Right kidney (tissue), 9 donors: ENCODE results near the gene SMC4.
"Not testable (repeated sequence)": the region's sequence is repeated elsewhere in the genome, so short reads cannot be mapped to it uniquely, and the experiment has no call there.

Experiments used
- DNase-seq: peaks from one replicate; pipeline ENCODE4 v3.0.0-alpha.2; 2016
- long read RNA-seq, 8 donors: transcript quantifications; one replicate each; lab custom pipeline, GENCODE V29; 2026

The SMC4 gene
- long read RNA-seq, donor 1, full-length matches to known transcripts = 3 of 3 reads
- long read RNA-seq, donor 1, partial matches to known transcripts = 0 of 3 reads
- long read RNA-seq, donor 1, other reads (novel, unspliced or antisense) = 0 of 3 reads
- long read RNA-seq, donor 2 = 0 reads
- long read RNA-seq, donor 3, partial matches to known transcripts = 0 of 2 reads
- long read RNA-seq, donor 3, other reads (novel, unspliced or antisense) = 0 of 2 reads
- long read RNA-seq, donor 4, full-length matches to known transcripts = 7 of 25 reads
- long read RNA-seq, donor 4, partial matches to known transcripts = 18 of 25 reads
- long read RNA-seq, donor 4, other reads (novel, unspliced or antisense) = 0 of 25 reads
- long read RNA-seq, donor 5, full-length matches to known transcripts = 6 of 21 reads
- long read RNA-seq, donor 5, partial matches to known transcripts = 15 of 21 reads
- long read RNA-seq, donor 5, other reads (novel, unspliced or antisense) = 0 of 21 reads
- long read RNA-seq, donor 6, partial matches to known transcripts = 0 of 5 reads
- long read RNA-seq, donor 6, other reads (novel, unspliced or antisense) = 0 of 5 reads
- long read RNA-seq, donor 7, partial matches to known transcripts = 71 of 79 reads
- long read RNA-seq, donor 7, other reads (novel, unspliced or antisense) = 0 of 79 reads
- long read RNA-seq, donor 8, partial matches to known transcripts = 18 of 20 reads
- long read RNA-seq, donor 8, other reads (novel, unspliced or antisense) = 0 of 20 reads

- peak; percentile 97 for DNase-seq
These were observed at the start of gene SMC4, which contains the start of gene IFT80 for GRCh38 chr3:160399125-160400029. TSS of gene SMC4 (plus strand) at chr3:160399650. CDS start at chr3:160400827, 1,177 bp downstream. TSS of gene IFT80 (minus strand) at chr3:160399225. CDS start at chr3:160384600, 14,625 bp downstream.

GRCh38 chr3:160355826-160356225, 43.6 kb upstream of the SMC4 start:
- DNase-seq = no peak

DNA sequence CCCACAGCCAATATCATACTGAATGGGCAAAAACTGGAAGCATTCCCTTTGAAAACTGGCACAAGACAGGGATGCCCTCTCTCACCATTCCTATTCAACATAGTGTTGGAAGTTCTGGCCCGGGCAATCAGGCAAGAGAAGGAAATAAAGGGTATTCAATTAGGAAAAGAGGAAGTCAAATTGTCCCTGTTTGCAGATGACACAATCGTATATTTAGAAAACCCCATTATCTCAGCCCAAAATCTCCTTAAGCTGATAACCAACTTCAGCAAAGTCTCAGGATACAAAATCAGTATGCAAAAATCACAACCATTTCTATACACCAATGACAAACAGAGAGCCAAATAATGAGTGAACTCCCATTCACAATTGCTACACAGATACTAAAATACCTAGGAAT, 36.6 kb upstream of the SMC4 start:
- DNase-seq = not testable (repeated sequence)

DNA sequence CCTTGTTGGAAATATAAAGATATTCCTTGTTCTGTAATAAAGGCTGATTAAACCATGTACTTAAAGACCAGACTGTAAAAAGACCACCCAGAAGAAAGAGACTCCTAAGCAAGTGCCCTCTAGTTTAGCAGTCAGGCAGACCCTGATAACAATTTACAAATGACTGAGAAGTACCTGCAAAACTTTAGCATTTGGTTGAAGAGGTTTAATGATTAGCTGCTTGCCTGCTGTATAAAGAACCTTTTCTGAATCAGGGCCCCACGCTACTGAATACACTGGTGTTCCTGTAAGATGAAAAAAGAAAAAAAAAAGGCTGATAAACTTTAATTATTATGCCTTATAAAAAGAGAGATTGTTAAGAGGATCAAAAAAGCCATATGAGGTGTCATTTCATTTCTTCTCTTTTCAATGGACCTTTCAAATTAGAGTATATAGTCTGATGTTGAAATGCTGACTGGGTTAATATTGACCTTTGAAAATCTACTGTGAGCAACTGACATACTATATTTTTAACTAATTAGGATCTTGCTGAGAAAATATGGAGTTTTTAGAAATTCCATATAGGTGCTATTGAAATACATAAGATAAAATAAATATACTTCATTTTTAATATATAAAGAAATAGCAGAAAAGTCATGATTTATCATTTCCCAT, 33.5 kb upstream of the SMC4 start:
- DNase-seq = no peak

GRCh38 chr3:160368804-160369203, 30.6 kb upstream of the SMC4 start:
- DNase-seq = no peak

DNA sequence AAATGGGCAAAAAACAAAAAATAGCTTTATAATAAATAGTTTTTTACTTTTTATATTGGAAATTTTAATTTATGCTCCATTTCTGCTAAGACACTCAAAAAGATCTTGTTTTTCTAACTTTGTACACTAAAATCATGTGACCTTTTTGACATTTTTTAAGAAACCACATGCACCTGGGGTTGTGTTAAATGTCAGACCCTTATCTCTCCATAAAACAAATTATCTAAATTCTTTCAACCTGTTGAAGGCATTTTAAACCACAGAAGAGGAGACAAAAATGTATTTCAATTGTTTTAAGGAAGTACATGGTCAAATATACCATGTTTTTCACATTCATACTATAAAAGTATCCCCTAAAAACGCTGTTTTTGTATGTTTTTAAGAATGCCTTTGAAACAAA, 29.7 kb upstream of the SMC4 start:
- DNase-seq = no peak

GRCh38 chr3:160370987-160371857, 28.2 kb upstream of the SMC4 start:
- DNase-seq = no peak

DNA sequence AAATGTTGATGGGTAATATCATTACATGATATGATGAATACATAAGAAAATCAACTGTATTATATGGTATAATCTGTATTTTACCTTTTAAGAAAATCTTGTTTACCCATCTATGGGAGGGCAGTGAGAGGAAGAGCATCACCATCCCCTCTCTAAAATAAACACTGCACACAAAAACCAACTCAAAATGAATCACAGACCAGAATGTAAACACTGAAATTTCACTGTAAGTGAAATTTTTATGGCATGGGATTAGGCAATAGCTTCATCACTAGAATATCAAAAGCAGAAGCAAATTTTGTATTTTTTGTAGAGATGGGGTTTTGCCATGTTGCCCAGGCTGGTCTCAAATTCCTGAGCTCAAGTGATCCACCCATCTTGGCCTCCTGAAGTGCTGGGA, 26.7 kb upstream of the SMC4 start:
- no peak for DNase-seq

DNA sequence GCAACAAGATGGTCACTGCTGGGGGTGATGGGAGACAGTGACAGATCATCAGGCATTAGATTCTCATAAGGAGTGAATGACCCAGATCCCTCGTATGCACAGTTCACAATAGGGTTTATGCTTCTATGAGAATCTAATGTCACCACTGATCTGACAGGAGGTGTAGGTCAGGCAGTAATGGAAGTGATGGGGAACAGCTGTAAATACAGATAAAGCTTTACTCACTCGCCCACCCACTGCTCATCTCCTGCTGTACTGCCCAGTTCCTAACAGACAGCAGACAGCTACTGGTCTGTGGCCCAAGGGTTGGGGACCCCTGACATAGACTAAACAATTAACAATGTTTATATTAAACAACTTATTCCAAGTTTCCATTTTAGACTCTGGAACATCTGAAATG, 25.8 kb upstream of the SMC4 start:
- no peak for DNase-seq

DNA sequence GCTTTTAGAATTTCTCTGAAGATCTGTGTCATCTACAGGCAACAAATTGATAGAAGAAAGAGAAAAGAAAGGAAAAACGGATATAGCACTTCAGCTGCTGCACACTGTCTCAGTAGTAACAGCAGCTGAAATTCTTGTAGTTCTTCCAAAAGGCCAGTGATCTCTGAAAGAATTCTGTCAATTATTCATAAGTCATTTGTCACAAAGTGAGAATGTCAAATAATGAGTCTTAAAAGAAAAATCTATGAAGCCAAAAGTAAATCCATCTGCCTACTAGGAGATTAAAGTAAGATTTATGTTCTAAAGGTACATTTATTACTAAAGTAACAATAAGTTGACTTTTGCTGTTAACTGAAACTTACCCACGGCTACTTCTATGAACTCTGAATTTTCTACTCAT, 25.0 kb upstream of the SMC4 start:
- DNase-seq = no peak

- no peak for DNase-seq
These were observed 24.5 kb upstream of the SMC4 start for GRCh38 chr3:160374925-160375324.

- DNase-seq = no peak
These were observed 22.8 kb upstream of the SMC4 start for GRCh38 chr3:160376681-160377080.

GRCh38 chr3:160378331-160379109, 20.9 kb upstream of the SMC4 start:
- DNase-seq = no peak

DNA sequence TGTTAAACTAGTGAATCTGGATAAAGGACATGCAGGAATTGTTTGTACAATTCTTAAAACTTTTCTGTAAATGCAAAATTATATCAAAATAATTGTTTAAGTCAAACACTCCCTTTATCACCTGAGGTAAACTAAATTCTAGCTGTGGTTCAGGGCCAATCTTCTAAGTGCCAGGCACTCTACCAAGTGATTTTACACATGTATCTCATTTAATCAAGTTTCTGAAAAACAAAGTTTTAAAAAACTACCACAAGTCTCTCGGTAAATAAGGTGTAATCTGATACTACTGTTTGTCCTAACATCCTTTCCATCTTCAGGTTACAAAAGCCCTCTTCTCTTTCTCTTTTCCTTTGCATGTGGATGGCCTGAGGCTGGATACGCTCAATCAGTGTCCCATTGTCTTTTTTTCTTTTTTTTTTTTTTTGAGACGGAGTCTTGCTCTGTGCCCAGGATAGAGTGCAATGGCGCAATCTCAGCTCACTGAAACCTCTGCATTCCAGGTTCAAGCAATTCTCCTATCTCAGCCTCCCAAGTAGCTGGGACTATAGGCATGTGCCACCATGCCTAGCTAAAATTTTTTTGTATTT, 19.7 kb upstream of the SMC4 start:
- DNase-seq = no peak

DNA sequence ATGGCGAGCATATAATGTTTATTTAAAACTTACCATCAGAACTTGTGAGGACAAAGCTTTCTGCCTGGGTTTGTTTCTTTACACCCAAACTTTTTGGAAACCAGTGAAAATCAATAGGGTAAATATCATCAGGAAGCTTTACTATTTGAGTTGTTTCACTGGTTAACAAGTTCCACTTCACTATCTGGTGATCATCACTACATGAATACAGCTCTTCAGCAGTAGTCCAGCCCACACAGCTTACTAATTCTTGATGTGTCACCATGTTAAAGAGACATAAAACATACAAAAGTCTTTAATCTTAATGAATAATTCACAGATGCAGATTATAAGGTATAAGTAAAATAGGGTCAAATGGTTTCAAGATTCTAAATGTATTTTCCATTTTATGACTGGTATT, 18.0 kb upstream of the SMC4 start:
- DNase-seq = no peak

- DNase-seq = no peak
These were observed 14.7 kb upstream of the SMC4 start for GRCh38 chr3:160384639-160385318.

GRCh38 chr3:160390565-160391138, 8.8 kb upstream of the SMC4 start:
- no peak for DNase-seq

DNA sequence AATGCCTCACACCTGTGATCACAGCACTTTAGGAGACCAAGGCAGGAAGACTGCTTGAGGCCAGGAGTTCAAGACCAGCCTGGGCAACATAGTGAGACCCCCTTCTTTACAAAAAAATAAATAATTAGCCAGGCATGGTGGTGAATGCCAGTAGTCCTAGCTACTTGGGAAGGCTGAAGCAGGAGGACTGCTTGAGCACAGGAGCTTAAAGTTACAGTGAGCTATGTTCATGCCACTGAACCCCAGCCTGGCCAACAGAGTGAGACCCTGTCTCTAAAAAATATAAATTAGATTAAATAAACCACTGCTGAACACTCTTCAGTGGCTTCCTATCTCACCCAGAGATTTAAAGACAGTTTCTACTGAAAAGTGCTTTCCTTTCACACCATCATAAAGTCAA, 6.7 kb upstream of the SMC4 start:
- DNase-seq = no peak
